Neural progenitor cell (in vitro differentiated cells): ENCODE measurements around the gene SSBP3. TPM values are rescaled to one million over a fixed set of nuclear protein-coding genes. Genes with fewer than 3 reads are reported as not detected.

Experiments used
- DNase-seq: peaks from one replicate; pipeline ENCODE4 v3.0.0-alpha.2; 2016; ENCODE audit warnings: low spot score
- H2AFZ ChIP-seq: fragments of 200-600 bp; sonication (generic); replicated peaks from 2 replicates; pipeline ENCODE4 v1.6.1; 2016; ENCODE audit warnings: antibody characterized with exemption
- H3F3A ChIP-seq: fragments of 200-600 bp; sonication (generic); 2 replicates; pipeline ENCODE4 v1.6.1; 2016; ENCODE audit warnings: antibody characterized with exemption, low read depth
- H3K27ac ChIP-seq: fragments of 200-600 bp; sonication (generic); 2 replicates; pipeline ENCODE4 v1.5.1; 2016; ENCODE audit warnings: mild to moderate bottlenecking
- H3K27me3 ChIP-seq: fragments of 200-600 bp; sonication (generic); 2 replicates; pipeline ENCODE4 v1.6.1; 2016; ENCODE audit warnings: mild to moderate bottlenecking, moderate library complexity
- H3K36me3 ChIP-seq: fragments of 200-600 bp; sonication (generic); 2 replicates; pipeline ENCODE4 v1.5.1; 2016
- H3K4me1 ChIP-seq: fragments of 200-600 bp; sonication (generic); 2 replicates; pipeline ENCODE4 v1.6.1; 2016; ENCODE audit warnings: mixed run types
- H3K4me2 ChIP-seq: fragments of 200-600 bp; sonication (generic); 2 replicates; pipeline ENCODE4 v1.6.1; 2016
- H3K4me3 ChIP-seq: fragments of 200-600 bp; sonication (generic); 2 replicates; pipeline ENCODE4 v1.5.1; 2016
- H3K79me2 ChIP-seq: fragments of 200-600 bp; sonication (generic); 2 replicates; pipeline ENCODE4 v1.6.1; 2016; ENCODE audit warnings: low read depth
- H3K9ac ChIP-seq: fragments of 200-600 bp; sonication (generic); 2 replicates; pipeline ENCODE4 v1.6.1; 2016
- H3K9me3 ChIP-seq: fragments of 200-600 bp; sonication (generic); 2 replicates; pipeline ENCODE4 v1.5.1; 2016; ENCODE audit warnings: low read depth
- H4K20me1 ChIP-seq: fragments of 200-600 bp; sonication (generic); 2 replicates; pipeline ENCODE4 v1.6.1; 2016; ENCODE audit warnings: low read depth
- H3K27ac Mint-ChIP-seq: 3 replicates; pipeline ENCODE4 v1.8.0; 2021; ENCODE audit warnings: mixed read lengths
- H3K27me3 Mint-ChIP-seq: 2 replicates; pipeline ENCODE4 v1.8.0; 2022; ENCODE audit warnings: low read depth, mild to moderate bottlenecking, inconsistent platforms, moderate library complexity, mixed read lengths; ENCODE audit not compliant: insufficient read depth
- H3K36me3 Mint-ChIP-seq: 3 replicates; pipeline ENCODE4 v1.8.0; 2021; ENCODE audit warnings: mixed read lengths
- H3K4me1 Mint-ChIP-seq: 3 replicates; pipeline ENCODE4 v1.8.0; 2021; ENCODE audit warnings: mixed read lengths
- H3K4me3 Mint-ChIP-seq: 3 replicates; pipeline ENCODE4 v1.8.0; 2021; ENCODE audit warnings: mild to moderate bottlenecking, moderate library complexity, mixed read lengths
- H3K9me3 Mint-ChIP-seq: 3 replicates; pipeline ENCODE4 v1.8.0; 2020; ENCODE audit warnings: mixed read lengths
- EZH2 ChIP-seq: fragments of 200-600 bp; sonication (generic); IDR thresholded peaks from 2 replicates; pipeline ENCODE4 v1.6.1; 2017; ENCODE audit warnings: antibody characterized with exemption, mild to moderate bottlenecking, moderate library complexity
- EZH2phosphoT487 ChIP-seq: fragments of 200-600 bp; sonication (generic); IDR thresholded peaks from 2 replicates; pipeline ENCODE4 v1.6.1; 2017; ENCODE audit warnings: antibody characterized with exemption
- total RNA-seq: library from RNA; depleted of rRNA; stranded (reverse); fragments of >200 nt; gene quantifications from 2 replicates; pipeline ENCODE4 v1.2.3, GENCODE V29; 2015; ENCODE audit warnings: low replicate concordance
- TF ChIP-seq, protein P1 (sequence below): fragments of 200-600 bp; sonication (generic); IDR thresholded peaks from 2 replicates; pipeline ENCODE4 v1.5.1; 2017; ENCODE audit warnings: antibody characterized with exemption, mild to moderate bottlenecking

The SSBP3 gene
- total RNA-seq, 1 donor from 2014 or later, result 53.0 TPM

DNA sequence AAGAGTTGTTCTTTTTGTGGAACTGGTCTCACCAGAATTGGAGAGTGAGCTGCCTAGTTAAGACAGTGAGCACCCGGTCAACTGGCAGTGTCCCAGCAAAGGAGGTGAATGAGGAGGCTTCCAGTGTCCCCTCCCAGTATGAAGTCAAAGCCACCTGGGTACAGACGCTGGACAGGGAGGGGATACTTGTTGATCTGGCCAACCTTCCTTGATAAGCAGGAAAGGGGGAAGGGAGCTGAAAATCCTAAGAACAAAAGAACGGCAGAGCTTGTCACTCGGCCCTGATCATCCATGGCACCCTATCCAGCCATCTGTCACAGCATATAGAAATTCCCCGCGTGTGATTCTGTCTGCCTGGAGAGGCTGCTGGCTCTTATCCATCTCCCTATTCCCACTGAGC lies 91.5 kb downstream of the SSBP3 start:
- peak overlapping the region; percentile 1 for H3K4me2 ChIP-seq
- Mint-ChIP-seq H3K9me3 (no peaks in the 10 kb centered on the region), H3K4me1 (peaks cover 77% of the 10 kb centered on the region), H3K4me3 (no peak overlapping the region), H3K36me3 (peaks cover 7% of the 10 kb centered on the region), H3K27me3 (peaks cover 14% of the 10 kb centered on the region), H3K27ac (no peak overlapping the region)
- no peaks in the 10 kb centered on the region for H3K9me3 ChIP-seq
- no peak overlapping the region for H3K4me3 ChIP-seq
- H3K4me1 ChIP-seq, result peaks cover 67% of the 10 kb centered on the region
- H3K36me3 ChIP-seq, result no peaks in the 10 kb centered on the region
- H3K79me2 ChIP-seq, result peaks cover 89% of the 10 kb centered on the region
- no peaks in the 10 kb centered on the region for H3K27me3 ChIP-seq
- TF ChIP-seq, protein P1, sequence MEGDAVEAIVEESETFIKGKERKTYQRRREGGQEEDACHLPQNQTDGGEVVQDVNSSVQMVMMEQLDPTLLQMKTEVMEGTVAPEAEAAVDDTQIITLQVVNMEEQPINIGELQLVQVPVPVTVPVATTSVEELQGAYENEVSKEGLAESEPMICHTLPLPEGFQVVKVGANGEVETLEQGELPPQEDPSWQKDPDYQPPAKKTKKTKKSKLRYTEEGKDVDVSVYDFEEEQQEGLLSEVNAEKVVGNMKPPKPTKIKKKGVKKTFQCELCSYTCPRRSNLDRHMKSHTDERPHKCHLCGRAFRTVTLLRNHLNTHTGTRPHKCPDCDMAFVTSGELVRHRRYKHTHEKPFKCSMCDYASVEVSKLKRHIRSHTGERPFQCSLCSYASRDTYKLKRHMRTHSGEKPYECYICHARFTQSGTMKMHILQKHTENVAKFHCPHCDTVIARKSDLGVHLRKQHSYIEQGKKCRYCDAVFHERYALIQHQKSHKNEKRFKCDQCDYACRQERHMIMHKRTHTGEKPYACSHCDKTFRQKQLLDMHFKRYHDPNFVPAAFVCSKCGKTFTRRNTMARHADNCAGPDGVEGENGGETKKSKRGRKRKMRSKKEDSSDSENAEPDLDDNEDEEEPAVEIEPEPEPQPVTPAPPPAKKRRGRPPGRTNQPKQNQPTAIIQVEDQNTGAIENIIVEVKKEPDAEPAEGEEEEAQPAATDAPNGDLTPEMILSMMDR, result no peak
- TF ChIP-seq EZH2 (no peak), EZH2phosphoT487 (no peak)
- no peak overlapping the region for H2AFZ ChIP-seq
- no peak overlapping the region for H3K9ac ChIP-seq
- peaks cover 96% of the 10 kb centered on the region for H4K20me1 ChIP-seq
- DNase-seq, result no peak
- no peak overlapping the region for H3K27ac ChIP-seq
- H3F3A ChIP-seq, result peaks cover 38% of the 10 kb centered on the region

DNA sequence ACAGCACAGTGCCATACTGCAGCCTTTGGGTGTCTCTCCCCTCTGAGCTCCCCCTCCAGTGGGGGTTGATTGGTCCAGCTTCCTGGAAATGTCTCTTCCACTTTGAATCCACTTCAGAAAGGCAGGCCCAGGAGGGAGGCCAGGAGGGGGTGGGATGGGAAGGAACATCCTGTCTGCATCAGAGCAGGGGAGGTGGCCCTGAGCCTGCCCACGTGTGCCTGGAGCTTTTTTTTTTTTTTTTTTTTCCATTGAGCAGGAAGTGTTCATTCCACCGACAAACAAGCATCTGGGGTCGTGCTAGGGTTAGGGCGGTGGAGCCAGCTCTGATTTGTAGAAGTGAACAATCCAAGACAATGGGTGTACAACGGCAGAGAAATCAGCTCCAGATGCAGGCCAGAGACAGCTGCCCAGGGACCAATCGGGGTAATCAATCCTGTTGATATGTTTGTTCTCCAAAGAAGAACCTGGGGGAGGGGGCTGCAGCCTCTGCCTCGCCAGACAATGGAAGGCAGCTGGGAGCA lies 93.3 kb downstream of the SSBP3 start:
- Histone ChIP-seq H3K27ac (no peak overlapping the region), H3K79me2 (peaks cover 87% of the 10 kb centered on the region), H4K20me1 (peaks cover 96% of the 10 kb centered on the region), H3K36me3 (no peaks in the 10 kb centered on the region), H3K4me3 (no peak overlapping the region), H3F3A (peaks cover 47% of the 10 kb centered on the region), H3K9me3 (no peaks in the 10 kb centered on the region), H3K4me2 (peak overlapping the region; percentile 64), H2AFZ (no peak overlapping the region), H3K4me1 (peaks cover 59% of the 10 kb centered on the region), H3K9ac (no peak overlapping the region), H3K27me3 (no peaks in the 10 kb centered on the region)
- Mint-ChIP-seq H3K4me1 (peaks cover 75% of the 10 kb centered on the region), H3K27ac (peak overlapping the region; percentile 85), H3K36me3 (peaks cover 4% of the 10 kb centered on the region), H3K9me3 (no peaks in the 10 kb centered on the region), H3K4me3 (peak overlapping the region; percentile 13), H3K27me3 (peaks cover 9% of the 10 kb centered on the region)
- DNase-seq, result peak; percentile 73
- TF ChIP-seq EZH2, result no peak
- TF ChIP-seq, protein P1, result no peak
- TF ChIP-seq EZH2phosphoT487, result no peak

DNA sequence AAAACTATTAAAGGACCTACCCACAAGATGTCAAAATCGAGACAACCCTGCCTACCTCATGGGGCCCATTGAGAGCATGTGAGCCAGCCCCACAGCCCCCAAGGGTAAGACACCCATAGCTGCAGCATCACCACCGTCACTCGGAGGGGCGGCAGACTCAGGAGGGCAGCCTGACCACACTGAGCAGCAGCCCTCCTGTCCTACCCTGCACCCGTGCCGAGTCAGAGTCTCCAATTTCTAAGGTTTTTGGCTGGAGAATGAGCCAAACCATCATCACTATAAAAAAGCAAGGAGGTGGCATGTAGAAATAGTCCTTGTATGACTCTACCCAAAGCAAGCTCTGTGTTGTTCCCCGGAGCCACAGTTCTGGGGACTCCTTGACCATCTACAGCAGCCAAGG lies 94.7 kb downstream of the SSBP3 start:
- H3K9ac ChIP-seq, result no peak overlapping the region
- peaks cover 47% of the 10 kb centered on the region for H3F3A ChIP-seq
- no peaks in the 10 kb centered on the region for H3K27me3 ChIP-seq
- peaks cover 4% of the 10 kb centered on the region for H3K9me3 Mint-ChIP-seq
- peak overlapping the region; percentile 71 for H3K4me2 ChIP-seq
- H3K4me3 ChIP-seq, result no peak overlapping the region
- peak overlapping the region; percentile 24 for H3K4me3 Mint-ChIP-seq
- H3K27ac ChIP-seq, result no peak overlapping the region
- peaks cover 81% of the 10 kb centered on the region for H3K4me1 Mint-ChIP-seq
- H3K79me2 ChIP-seq, result peaks cover 87% of the 10 kb centered on the region
- H2AFZ ChIP-seq, result no peak overlapping the region
- no peaks in the 10 kb centered on the region for H3K9me3 ChIP-seq
- no peak for DNase-seq
- TF ChIP-seq EZH2phosphoT487 (no peak), EZH2 (no peak)
- TF ChIP-seq, protein P1, result no peak
- no peaks in the 10 kb centered on the region for H3K36me3 ChIP-seq
- peaks cover 6% of the 10 kb centered on the region for H3K27me3 Mint-ChIP-seq
- H3K4me1 ChIP-seq, result peaks cover 59% of the 10 kb centered on the region
- H4K20me1 ChIP-seq, result peaks cover 96% of the 10 kb centered on the region
- H3K36me3 Mint-ChIP-seq, result peaks cover 10% of the 10 kb centered on the region
- peak overlapping the region; percentile 60 for H3K27ac Mint-ChIP-seq
